ENCODE measurements around the gene BACE1.

The BACE1 gene

DNA sequence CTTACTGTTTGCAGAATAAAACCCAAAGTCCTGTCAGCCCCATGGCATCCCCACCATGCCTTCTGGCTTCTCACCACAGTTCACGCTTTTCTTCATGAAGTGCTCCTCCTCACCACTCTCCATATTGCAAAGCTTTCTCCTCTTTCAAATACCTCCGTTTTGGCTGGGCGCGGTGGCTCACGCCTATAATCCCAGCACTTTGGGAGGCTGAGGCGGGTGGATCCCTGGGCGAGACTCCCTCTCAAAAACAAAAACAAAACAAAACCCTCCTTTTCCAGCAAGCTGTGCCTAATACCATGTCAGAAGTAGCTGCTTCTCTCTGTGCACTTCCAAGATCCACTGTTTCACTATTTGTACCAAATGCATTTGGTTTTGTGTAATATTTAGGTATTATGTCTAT is 6.7 kb downstream of the BACE1 start:
- DNase-seq (ENCODE audit: low read depth in 2 of 2) = no peak

DNA sequence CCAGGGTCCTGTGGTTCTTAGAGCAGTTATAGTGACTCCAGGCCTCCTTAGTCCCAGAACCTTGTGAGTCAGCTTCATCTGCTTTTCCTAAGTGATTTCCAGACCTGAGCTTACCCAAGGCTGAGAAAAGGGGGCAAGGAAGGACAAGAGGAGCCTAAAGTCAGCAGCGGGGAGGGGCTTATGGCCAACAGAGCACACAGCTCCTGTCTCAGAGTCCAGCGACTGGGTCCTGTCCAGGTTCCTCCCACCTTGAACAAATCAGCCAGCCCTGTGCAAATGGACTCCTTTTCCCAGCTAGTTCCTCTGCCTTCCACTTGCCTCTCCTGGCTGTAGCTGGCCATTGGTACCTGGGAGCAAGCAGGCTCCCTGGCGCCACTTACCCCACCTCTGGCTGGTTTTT is 10.9 kb downstream of the BACE1 start:
- no peak for DNase-seq (ENCODE audit: low read depth in 2 of 2)

DNA sequence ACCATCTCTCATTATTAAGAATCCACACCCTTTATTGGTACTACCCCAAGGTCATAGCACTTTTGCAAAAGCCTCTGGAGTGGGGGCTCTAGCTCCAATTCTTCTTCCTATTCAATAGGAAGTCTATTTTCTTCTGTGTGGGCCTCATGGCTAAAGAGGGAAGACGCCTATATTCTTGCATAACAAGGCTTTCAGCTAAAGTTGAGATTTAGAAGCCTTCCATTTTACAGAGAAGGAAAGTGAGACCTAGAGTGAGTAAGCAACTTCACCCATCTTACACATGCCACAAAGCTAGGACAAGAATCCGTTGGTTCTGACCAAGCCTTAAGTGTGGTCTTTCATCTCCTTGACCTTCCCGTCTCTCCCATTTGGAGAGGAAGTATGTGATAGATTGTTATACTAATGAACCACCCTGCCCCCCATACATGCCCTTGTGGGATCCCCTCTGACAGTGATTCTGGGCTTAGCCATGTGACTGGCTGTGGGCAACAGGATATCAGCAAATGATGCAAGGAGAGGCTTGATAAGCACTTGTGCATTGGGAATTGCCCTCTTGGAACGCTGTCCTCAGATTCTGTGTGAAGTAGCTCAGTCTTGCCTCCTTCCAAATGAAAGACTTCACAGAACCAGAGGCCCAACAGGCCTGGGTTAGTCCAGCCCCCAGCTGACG is 12.3 kb downstream of the BACE1 start:
- DNase-seq (ENCODE audit: low read depth in 2 of 2) = no peak

DNA sequence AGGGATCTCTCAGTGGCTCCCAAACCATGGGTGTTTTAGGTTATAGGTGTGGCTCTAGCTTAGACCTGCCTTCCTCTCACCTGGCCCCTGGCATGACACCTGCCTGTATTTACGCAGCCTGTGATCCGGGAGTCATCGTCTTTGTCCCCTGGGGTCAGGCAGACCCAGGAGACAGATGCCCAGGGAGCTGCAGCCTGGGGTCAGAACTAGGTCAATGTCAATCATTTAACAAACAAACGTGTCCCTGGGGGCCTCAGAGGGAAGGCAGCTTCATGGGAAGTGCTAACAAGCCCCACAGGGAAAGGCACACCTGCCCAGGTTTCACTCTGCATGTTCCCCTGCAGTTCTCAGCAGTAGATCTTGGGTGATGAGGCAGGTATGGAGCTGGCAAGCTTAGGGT is 13.0 kb downstream of the BACE1 start:
- no peak for DNase-seq (ENCODE audit: low read depth in 2 of 2)

DNA sequence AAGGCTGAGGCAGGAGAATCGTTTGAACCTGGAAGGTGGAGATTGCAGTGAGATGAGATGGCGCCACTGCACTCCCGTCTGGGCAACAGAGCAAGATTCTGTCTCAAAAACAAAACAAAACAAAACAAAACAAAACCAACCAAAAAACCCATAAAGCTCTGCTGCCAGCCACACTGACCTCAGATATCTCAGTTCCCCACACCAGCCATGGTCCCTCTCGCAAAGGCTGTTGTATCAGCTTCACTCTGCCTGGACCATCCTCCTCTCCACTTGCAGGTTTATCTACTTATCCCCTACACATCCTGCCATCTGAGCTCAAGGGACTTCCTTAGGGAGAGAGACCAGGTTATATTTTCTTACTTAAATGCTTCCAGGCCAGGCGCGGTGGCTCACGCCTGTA is 13.8 kb downstream of the BACE1 start:
- DNase-seq (ENCODE audit: low read depth in 2 of 2) = no peak

DNA sequence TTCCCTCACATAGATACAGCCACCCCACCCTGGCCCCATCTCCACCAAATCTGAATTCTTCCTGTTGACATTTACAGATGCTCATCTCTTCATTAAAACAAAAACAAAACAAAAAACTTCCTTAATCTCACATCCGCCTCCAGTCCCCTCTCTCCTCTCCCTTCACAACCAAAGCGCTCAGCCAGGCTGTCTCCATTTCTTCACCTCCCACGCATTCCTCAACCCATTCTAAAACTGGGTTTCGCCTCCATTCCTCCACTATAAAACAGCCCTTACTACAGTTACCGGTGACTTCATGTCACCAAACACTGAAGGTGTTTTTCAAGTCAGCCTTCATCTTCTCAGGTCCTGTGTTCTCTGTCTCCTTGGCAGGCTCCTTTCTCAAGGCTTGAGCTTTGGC is 15.3 kb downstream of the BACE1 start:
- DNase-seq (ENCODE audit: low read depth in 2 of 2) = no peak

DNA sequence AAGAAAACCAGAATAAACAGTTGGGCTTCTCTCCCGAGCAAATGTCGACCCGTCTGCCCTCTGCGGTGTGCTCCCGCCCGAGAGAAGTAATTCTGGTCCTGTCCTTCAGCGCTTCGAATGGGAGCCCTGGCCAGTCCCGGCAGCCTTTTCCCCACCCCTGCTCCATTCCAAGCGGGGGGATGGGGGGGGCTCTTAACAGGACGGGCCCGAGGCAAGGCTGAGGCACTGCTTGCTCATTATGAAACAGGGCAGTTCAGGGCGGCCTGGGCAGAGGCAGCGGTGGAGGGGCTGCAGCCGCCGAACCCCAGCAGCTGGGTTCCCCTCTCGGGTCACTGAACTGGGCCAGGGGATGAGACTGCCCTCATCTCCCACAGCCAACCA is 15.8 kb downstream of the BACE1 start:
- no peak for DNase-seq (ENCODE audit: low read depth in 2 of 2)

DNA sequence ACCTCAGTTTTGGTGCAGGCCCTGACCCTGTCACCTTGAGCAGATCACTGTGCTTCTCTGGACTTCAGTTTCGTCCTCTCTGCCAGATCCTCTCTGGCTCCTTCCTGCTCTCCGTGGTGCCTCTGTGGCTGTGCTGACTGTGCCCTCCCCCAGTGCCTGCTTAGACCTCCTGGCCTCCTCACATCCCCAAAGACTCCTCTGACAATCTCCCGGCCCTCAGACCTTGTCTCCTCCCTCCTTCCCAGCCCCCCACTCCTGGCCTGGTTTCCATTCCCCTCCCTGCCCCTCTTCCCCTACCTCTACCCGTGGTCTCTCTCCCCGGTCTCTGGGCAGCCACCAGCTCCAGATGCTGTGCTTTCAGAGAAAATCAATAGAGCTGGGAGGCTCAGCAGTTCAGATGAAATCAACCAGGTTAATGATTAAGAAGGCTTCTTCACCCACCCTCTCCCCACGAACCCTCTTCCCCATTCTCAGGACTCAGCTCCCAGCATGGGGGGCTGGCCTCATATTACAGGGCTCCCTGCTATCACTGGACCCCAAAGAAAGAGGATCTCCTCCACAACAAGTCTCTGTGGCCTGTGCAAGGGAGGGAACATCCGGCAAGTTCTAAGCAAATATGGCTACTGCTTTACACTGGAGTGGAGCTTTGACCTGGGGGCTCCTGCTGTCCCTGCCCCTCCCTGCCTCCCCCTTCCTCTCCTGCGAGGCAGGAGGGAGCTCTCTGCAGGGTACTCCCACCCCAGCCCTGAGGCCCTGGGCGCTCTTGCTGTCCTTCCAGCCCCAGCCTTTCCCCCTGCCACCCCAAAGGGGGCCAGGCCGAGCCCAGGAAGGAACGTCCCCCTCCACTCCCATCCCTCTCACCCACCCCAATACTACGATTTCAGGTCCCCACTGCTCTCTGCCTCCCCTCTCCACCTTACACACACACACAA is 16.4 kb downstream of the BACE1 start:
- DNase-seq (ENCODE audit: low read depth in 2 of 2) = no peak

DNA sequence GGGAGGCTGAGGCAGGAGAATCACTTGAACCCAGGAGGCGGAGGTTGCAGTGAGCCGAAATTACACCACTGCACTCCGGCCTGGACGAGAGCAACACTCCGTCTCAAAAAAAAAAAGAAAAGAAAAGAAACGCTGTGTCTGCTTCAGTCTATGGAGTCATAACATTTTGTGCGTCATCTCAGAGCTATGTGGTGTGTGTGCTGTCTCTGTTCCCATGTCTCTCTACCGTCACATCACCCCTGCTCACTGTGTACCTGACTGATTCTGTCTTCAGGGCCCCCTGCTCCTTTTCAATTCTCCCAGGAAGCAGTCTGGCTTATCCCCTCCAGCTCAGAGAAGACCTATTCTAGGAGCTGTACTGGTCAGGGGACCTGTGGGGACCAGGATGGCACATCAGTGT is 17.9 kb downstream of the BACE1 start:
- DNase-seq (ENCODE audit: low read depth in 2 of 2) = no peak

DNA sequence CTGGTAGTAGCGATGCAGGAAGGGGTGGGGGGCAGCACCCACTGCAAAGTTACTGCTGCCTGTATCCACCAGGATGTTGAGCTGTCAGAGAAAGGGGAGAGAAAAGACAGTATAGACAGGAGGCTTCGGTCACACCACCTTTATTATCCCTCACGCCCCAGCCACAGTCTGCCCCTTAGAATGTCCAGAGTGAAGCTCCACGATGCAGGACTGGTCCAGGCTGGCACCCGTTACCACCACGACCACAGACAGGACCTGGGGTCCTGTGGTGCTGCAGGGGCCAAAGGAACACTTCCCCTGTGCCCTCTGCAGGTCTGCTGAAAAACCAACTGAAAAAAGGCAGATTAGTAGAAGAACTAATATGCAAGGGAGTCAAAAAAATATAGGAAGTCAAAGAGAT is 19.2 kb downstream of the BACE1 start:
- DNase-seq (ENCODE audit: low read depth in 2 of 2) = no peak

DNA sequence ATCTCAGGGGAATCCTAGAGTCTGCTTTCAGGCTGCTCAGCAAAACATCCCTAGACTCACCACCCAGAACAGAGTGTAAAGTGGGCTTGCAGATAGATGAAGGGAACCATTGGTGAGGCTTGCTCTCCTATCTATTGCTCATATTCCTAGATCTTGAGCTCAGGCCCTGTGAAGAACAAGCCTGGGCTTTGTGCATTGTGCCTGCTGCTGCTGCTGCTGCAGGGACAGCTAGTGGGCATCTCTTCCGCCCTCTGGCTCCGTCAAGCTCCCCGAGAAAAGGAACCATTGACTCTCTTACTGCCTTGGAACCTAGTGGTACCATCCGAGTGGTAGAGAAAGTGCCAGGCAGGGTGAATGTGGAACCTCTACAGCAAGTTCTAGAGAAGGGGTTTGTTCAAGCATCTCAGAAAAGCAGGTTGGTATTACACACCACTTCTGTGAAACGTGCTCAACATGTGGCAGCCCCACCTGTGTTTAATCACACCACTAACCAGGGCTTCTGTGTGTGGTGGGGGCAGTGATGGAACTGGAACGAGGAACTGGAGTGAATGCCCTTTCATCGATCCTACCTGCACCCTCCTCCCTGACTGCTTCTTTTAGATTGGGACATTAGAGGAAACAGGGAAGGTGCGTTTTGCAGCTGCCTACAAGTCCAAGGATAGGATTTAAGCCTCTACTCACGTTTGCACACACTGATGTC is 20.5 kb downstream of the BACE1 start:
- no peak for DNase-seq (ENCODE audit: low read depth in 2 of 2)

DNA sequence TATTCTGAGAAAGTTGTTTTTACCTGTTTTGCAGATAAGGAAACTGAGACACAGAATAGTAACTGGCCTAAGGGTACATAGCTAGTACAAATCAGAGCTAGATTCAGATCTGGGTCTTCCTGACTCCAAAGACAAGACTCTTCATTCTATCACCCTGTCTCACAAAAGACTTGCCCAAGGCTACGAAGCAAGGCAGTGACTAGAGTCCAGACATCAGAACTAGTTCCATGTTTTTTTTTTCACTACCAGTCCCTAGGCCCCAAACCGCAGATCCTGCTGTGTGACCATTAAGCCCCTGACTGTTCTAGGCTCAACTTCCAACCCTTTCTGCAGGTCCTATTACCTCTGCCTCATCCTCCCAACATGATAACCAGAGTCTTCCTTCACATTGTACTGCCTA is 23.4 kb downstream of the BACE1 start:
- DNase-seq (ENCODE audit: low read depth in 2 of 2) = no peak

DNA sequence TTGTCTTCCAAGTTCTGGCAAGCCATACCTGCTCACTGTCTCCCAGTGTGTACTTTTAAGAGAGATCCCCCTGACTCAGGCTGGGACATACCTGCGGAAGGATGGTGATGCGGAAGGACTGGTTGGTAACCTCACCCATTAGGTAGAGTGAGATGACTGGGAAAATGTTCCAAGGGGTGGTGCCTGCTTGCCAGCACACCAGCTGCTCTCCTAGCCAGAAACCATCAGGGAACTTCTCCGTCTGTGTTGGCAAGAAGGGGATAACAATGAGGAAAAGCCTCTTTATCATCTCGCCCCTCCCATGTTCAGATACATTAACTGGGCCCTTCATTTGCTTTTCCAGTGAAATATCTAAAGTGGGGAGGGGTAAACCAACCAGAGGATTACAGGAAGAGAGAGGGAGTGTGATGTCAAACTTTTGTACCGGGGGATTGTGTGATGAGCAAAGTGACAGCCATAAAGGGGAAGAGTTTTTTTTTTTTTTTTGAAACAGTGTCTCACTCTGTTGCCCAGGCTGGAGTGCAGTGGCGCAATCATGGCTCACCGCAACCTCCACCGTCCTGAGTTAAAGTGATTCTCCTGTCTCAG is 25.2 kb downstream of the BACE1 start, which contains the start of gene BACE1-AS:
BACE1-AS (plus strand) TSS at position 538 of the 588 bp plus-strand sequence.
- no peak for DNase-seq (ENCODE audit: low read depth in 2 of 2)

DNA sequence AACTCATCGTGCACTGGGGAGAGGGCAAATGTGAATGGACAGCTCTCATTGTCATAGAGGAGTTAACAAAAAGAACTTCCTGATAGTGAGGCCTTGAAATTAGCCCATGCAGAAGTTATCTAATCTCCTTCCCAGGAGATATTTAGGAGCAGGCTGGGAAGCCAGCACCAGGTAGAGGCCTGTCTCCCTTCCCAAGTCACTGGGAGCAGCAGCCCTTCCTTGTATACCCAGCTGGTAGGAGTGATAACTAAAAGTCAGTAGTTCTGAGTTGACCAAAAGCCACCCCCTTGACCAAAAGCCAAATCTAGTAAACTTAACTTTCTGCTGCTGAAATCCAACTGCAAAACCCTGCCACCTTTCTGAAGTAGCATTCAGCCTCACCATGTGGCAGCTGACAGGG is 26.3 kb downstream of the BACE1 start:
- no peak for DNase-seq (ENCODE audit: low read depth in 2 of 2)

DNA sequence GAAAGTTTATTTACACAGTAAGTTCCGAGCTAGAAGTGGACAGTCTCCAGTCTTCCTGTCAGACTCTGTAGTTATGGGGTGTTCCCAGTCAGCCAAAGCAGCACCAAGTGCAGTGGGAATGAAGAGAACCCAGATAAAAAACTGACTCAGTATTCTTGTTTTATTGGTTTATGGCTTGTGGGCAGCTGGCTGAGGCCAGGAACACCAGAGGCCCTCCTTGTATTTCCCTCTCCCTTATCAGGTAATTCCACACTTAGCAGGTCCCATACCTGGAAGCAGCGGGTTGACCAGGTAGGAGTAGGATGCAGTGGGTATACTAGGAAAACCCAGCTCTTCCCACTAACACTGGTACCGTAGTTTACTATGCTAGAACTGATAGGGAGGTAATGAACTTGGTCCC is 28.4 kb downstream of the BACE1 start:
- no peak for DNase-seq (ENCODE audit: low read depth in 2 of 2)

DNA sequence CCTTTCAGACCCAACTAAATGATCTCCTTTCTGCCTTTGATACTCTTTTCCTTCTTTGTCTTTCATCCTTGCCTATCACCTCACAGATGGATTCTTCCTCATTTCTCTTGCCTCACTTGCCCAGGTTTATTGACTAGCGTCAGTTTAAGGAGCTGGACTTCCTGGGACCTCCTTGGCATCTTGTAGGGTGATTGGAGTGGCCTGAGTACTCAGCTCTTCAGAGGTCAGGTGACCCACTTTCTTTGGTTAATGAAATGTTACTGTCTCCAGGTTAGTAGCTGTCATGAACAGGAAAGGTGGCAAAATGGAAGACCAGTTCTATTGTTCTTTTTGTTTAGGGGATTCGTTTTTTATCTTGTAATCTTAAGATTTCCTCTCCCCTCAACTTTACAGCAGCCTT is 29.5 kb downstream of the BACE1 start:
- no peak for DNase-seq (ENCODE audit: low read depth in 2 of 2)

DNA sequence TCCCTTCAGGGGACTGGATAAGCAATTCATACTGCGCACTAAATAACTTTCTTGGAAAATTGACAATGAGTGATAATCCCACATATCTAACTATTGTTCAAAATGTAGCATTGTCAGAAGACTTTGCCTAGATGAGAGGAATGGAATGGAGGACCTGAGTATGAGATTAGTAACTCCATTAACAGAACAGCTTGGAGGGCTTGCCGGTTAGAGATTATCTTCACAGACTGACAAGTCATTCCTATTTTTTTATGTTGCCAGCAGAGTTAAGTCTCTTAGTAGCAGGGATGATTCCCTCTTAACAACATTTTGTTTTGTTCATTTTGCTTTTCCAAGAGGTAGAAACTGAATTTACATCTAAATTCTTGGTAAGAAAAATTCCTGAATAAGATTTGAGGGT is 32.0 kb downstream of the BACE1 start:
- DNase-seq (ENCODE audit: low read depth in 2 of 2) = no peak

DNA sequence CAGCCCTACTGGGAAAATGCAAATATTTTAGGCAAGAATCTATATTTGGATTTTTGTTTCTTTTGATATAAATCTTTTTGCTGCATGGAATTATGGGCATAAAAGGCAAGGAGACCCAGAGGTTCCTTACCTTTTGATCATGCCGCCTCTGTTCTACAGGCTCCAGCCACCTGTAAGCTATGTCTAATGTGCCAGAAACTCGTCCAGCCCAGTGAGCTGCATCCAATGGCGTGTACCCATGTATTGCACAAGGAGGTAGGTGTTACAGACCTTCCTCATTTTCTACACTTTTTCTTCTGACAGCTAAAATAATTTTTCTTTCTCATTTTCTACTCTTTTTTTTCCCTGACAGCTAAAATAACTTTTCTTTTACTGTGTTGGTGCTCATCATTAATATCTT is 33.1 kb downstream of the BACE1 start:
- DNase-seq (ENCODE audit: low read depth in 2 of 2) = no peak

DNA sequence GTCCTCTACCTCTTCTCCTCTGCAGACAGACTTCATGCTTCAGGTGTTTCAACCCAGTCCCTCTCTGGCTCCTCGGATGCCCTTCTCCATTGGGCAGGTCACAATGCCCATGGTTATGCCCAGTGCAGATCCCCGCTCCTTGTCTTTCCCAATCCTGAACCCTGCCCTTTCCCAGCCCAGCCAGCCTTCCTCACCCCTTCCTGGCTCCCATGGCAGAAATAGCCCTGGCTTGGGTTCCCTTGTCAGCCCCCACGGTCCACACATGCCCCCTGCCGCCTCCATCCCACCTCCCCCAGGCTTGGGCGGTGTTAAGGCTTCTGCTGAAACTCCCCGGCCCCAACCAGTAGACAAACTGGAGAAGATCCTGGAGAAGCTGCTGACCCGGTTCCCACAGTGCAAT is 34.2 kb downstream of the BACE1 start:
- no peak for DNase-seq (ENCODE audit: low read depth in 2 of 2)

DNA sequence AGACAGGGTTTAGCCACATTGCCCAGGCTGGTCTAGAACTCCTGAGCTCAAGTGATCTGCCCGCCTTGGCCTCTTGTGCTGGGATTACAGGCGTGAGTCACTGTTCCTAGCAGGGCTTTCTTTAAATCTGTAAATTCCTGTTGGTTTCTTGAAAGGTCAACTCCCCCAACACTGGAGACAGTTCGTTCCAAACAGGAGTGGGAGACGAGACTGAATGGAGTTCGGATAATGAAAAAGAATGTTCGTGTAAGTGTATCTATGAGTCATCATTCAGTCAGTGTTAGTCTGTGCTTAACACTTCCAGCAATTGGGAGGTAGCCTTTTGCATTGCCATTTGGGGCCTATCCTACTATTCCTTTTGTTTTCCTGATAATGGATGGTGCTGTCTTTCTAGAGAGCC is 34.9 kb downstream of the BACE1 start:
- no peak for DNase-seq (ENCODE audit: low read depth in 2 of 2)

DNA sequence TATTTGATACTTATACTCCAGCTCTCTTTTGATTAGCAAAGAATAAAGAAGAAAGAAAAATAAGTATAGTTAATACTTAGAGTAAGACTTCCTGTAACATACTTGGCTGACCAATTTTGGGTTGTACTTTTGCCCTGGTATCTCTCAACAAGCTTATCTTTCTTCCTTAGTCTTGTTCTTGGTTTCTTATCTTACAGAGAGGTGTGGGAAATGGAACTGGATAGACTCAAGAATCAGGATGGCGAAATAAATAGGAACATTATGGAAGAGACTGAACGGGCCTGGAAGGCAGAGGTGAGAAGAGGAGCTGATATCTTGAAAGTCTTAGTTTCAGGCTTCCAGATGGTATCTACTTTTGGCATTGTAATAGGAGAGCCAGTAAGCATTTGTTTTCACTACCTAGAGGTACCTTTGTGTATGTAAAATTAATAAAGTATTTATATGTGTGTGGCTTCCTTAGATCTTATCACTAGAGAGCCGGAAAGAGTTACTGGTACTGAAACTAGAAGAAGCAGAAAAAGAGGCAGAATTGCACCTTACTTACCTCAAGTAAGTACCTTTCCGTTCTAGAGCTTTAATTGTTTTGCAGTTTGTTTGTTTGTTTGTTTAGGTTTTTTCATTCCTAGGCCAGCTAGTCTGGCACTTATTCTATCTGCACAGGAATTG is 36.2 kb downstream of the BACE1 start:
- no peak for DNase-seq (ENCODE audit: low read depth in 2 of 2)

DNA sequence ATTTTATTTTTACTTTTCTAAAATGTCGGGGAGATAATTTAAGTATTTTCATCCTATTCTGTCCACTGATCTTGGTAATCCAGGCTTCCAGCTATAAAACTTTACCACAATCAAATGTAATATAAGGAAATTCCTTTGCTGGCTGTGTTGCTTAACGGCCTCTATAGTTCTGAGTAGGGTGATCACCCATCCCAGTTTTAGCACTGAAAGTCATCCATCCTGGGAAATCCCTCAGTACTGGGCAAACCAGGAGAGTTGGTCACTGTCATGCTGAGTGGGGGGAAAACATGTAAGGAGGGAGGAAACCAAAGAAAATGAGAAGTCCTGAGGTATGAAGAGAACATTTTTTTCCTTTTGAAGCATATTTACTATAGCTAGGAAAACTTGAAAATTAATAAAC is 37.7 kb downstream of the BACE1 start:
- no peak for DNase-seq (ENCODE audit: low read depth in 2 of 2)
